ENCODE data around the gene SLC38A1.
"Not testable (repeated sequence)": the region's sequence is repeated elsewhere in the genome, so short reads cannot be mapped to it uniquely, and the experiment has no call there.

SLC38A1 gene

GRCh38 chr12:46197883-46198282 is 71.0 kb downstream of the SLC38A1 start:
- H3K4me1 ChIP-seq (ENCODE audit: control insufficient read depth, insufficient read depth, low read length) = no peaks in the 10 kb centered on the region
- H3K9ac ChIP-seq (ENCODE audit: low read depth, low read length) = no peak overlapping the region
- H3K36me3 ChIP-seq (ENCODE audit: insufficient read depth, low read length) = peaks cover 79% of the 10 kb centered on the region
- no peak overlapping the region for H3K4me3 ChIP-seq (ENCODE audit: low read length)
- no peaks in the 10 kb centered on the region for H3K9me3 ChIP-seq (replicated peaks; ENCODE audit: low read length)
- H3K4me2 ChIP-seq (ENCODE audit: low read length) = no peak overlapping the region
- no peaks in the 10 kb centered on the region for H3K27me3 ChIP-seq (ENCODE audit: control insufficient read depth, insufficient read depth, low read length)

DNA sequence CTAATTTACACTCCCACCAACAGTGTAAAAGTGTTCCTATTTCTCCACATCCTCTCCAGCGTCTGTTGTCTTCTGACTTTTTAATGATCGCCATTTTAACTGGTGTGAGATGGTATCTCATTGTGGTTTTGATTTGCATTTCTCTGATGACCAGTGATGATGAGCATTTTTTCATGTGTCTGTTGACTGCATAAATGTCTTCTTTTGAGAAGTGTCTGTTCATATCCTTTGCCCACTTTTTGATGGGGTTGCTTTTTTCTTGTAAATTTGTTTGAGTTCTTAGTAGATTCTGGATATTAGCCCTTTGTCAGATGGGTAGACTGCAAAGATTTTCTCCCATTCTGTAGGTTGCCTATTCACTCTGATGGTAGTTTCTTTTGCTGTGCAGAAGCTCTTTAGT is 78.3 kb downstream of the SLC38A1 start:
- H3K9me3 ChIP-seq (replicated peaks; ENCODE audit: low read length); H3K9ac ChIP-seq (ENCODE audit: low read depth, low read length); H3K4me3 ChIP-seq (ENCODE audit: low read length); H3K4me2 ChIP-seq (ENCODE audit: low read length); H3K27me3 ChIP-seq (ENCODE audit: control insufficient read depth, insufficient read depth, low read length); H3K4me1 ChIP-seq (ENCODE audit: control insufficient read depth, insufficient read depth, low read length): not testable (repeated sequence)
- peaks cover 30% of the 10 kb centered on the region for H3K36me3 ChIP-seq (ENCODE audit: insufficient read depth, low read length)

GRCh38 chr12:46188170-46188569 is 80.7 kb downstream of the SLC38A1 start:
- H3K4me3 ChIP-seq (ENCODE audit: low read length) = no peak overlapping the region
- no peaks in the 10 kb centered on the region for H3K9me3 ChIP-seq (replicated peaks; ENCODE audit: low read length)
- H3K27me3 ChIP-seq (ENCODE audit: control insufficient read depth, insufficient read depth, low read length) = no peaks in the 10 kb centered on the region
- no peak overlapping the region for H3K9ac ChIP-seq (ENCODE audit: low read depth, low read length)
- H3K4me1 ChIP-seq (ENCODE audit: control insufficient read depth, insufficient read depth, low read length) = peaks cover 10% of the 10 kb centered on the region
- H3K4me2 ChIP-seq (ENCODE audit: low read length) = no peak overlapping the region
- peaks cover 10% of the 10 kb centered on the region for H3K36me3 ChIP-seq (ENCODE audit: insufficient read depth, low read length)

DNA sequence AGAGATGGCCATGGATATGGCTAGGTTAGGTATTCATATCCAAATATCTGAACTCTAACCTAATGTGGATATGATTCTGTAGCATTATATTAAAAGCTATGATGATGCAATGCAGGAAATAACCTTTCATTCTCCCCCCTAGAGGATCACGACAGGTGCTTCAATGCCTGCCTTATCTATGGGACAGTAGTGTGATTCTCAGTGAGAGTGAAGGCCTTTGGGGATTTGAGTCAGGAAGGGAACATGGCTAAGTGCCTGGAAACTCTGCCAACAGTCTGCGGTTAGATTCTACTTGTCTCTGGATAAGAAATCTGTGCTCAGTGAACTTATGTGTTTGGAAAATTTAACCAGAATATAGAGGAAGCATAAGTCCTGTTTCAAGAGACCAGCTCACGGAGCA is 81.8 kb downstream of the SLC38A1 start:
- Histone ChIP-seq H3K9ac (ENCODE audit: low read depth, low read length) (no peak overlapping the region), H3K4me2 (ENCODE audit: low read length) (no peak overlapping the region), H3K27me3 (ENCODE audit: control insufficient read depth, insufficient read depth, low read length) (no peaks in the 10 kb centered on the region), H3K4me1 (ENCODE audit: control insufficient read depth, insufficient read depth, low read length) (peaks cover 10% of the 10 kb centered on the region), H3K4me3 (ENCODE audit: low read length) (no peak overlapping the region), H3K9me3 (replicated peaks; ENCODE audit: low read length) (no peaks in the 10 kb centered on the region), H3K36me3 (ENCODE audit: insufficient read depth, low read length) (peaks cover 10% of the 10 kb centered on the region)

DNA sequence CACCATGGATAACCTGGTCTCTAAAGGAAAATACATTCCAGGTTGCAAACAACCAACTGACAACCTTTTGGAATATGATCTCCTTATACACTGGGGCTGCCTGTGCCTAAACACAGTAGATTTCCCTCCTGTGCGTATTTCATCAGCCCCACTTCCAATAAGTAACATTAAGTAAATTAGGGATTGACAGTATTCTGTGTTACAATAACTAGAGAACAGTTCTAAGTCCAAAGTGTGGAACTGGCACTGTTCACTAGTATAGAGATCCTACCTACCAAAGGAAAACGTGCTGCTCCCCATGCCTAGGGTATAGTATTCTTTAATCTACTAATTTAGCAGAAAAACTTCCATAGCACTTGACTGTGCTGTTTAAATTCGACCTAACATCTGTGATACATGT is 82.8 kb downstream of the SLC38A1 start:
- Histone ChIP-seq H3K4me3 (ENCODE audit: low read length) (no peak overlapping the region), H3K4me2 (ENCODE audit: low read length) (no peak overlapping the region), H3K9ac (ENCODE audit: low read depth, low read length) (no peak overlapping the region), H3K4me1 (ENCODE audit: control insufficient read depth, insufficient read depth, low read length) (peaks cover 10% of the 10 kb centered on the region), H3K27me3 (ENCODE audit: control insufficient read depth, insufficient read depth, low read length) (no peaks in the 10 kb centered on the region), H3K36me3 (ENCODE audit: insufficient read depth, low read length) (peaks cover 10% of the 10 kb centered on the region), H3K9me3 (replicated peaks; ENCODE audit: low read length) (no peaks in the 10 kb centered on the region)

GRCh38 chr12:46185686-46186085 is 83.2 kb downstream of the SLC38A1 start:
- no peak overlapping the region for H3K4me2 ChIP-seq (ENCODE audit: low read length)
- peaks cover 10% of the 10 kb centered on the region for H3K36me3 ChIP-seq (ENCODE audit: insufficient read depth, low read length)
- no peaks in the 10 kb centered on the region for H3K27me3 ChIP-seq (ENCODE audit: control insufficient read depth, insufficient read depth, low read length)
- no peaks in the 10 kb centered on the region for H3K9me3 ChIP-seq (replicated peaks; ENCODE audit: low read length)
- H3K4me1 ChIP-seq (ENCODE audit: control insufficient read depth, insufficient read depth, low read length) = peaks cover 10% of the 10 kb centered on the region
- H3K9ac ChIP-seq (ENCODE audit: low read depth, low read length) = no peak overlapping the region
- H3K4me3 ChIP-seq (ENCODE audit: low read length) = no peak overlapping the region

- Histone ChIP-seq H3K36me3 (ENCODE audit: insufficient read depth, low read length) (peaks cover 10% of the 10 kb centered on the region), H3K9me3 (replicated peaks; ENCODE audit: low read length) (no peaks in the 10 kb centered on the region), H3K27me3 (ENCODE audit: control insufficient read depth, insufficient read depth, low read length) (no peaks in the 10 kb centered on the region), H3K4me1 (ENCODE audit: control insufficient read depth, insufficient read depth, low read length) (peaks cover 10% of the 10 kb centered on the region), H3K9ac (ENCODE audit: low read depth, low read length) (no peak overlapping the region), H3K4me3 (ENCODE audit: low read length) (no peak overlapping the region), H3K4me2 (ENCODE audit: low read length) (no peak overlapping the region)
These were observed 83.8 kb downstream of the SLC38A1 start for GRCh38 chr12:46184798-46185595.

DNA sequence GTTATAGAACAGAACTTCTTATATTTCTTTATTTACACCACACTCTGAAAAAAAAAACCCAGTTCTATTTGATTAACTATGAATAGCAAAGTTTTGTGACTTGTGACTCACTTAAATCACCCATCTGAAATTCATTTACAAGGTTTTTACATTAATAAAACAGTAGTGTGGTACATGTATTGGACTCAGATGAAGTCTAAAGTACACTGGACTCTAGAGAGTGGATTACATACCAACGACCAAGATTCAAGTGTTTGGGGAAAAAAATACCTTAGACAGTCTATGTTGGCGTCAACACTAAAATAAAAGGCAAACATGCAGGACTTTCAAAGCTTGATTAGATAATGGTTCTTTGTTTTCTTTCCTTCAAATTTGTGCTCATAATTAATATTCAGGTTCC is 85.7 kb downstream of the SLC38A1 start:
- H3K4me3 ChIP-seq (ENCODE audit: low read length) = no peak overlapping the region
- no peak overlapping the region for H3K4me2 ChIP-seq (ENCODE audit: low read length)
- no peak overlapping the region for H3K9ac ChIP-seq (ENCODE audit: low read depth, low read length)
- no peaks in the 10 kb centered on the region for H3K27me3 ChIP-seq (ENCODE audit: control insufficient read depth, insufficient read depth, low read length)
- H3K4me1 ChIP-seq (ENCODE audit: control insufficient read depth, insufficient read depth, low read length) = peaks cover 10% of the 10 kb centered on the region
- H3K9me3 ChIP-seq (replicated peaks; ENCODE audit: low read length) = no peaks in the 10 kb centered on the region
- H3K36me3 ChIP-seq (ENCODE audit: insufficient read depth, low read length) = no peaks in the 10 kb centered on the region

DNA sequence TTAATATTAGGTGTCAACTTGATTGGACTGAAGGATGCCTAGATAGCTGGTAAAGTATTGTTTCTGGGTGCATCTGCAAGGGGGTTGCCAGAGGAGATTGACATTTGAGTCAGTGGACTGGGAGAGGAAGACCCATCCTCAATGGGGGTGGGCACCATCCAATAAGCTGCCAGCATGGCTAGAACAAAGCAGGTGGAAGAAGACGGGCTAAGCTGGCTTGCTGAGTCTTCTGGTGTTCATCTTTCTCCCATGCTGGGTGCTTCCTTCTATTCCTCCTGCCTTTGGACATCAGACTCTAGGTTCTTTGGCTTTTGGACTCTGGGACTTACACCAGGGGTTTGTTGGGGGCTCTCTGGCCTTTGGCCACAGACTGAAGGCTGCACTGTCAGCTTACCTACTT is 87.4 kb downstream of the SLC38A1 start:
- H3K9ac ChIP-seq (ENCODE audit: low read depth, low read length) = no peak overlapping the region
- no peak overlapping the region for H3K4me2 ChIP-seq (ENCODE audit: low read length)
- no peaks in the 10 kb centered on the region for H3K4me1 ChIP-seq (ENCODE audit: control insufficient read depth, insufficient read depth, low read length)
- H3K27me3 ChIP-seq (ENCODE audit: control insufficient read depth, insufficient read depth, low read length) = no peaks in the 10 kb centered on the region
- H3K4me3 ChIP-seq (ENCODE audit: low read length) = no peak overlapping the region
- H3K9me3 ChIP-seq (replicated peaks; ENCODE audit: low read length) = no peaks in the 10 kb centered on the region
- H3K36me3 ChIP-seq (ENCODE audit: insufficient read depth, low read length) = no peaks in the 10 kb centered on the region

GRCh38 chr12:46179693-46180452 is 89.0 kb downstream of the SLC38A1 start:
- Histone ChIP-seq H3K9me3 (replicated peaks; ENCODE audit: low read length) (no peaks in the 10 kb centered on the region), H3K4me3 (ENCODE audit: low read length) (no peak overlapping the region), H3K9ac (ENCODE audit: low read depth, low read length) (no peak overlapping the region), H3K27me3 (ENCODE audit: control insufficient read depth, insufficient read depth, low read length) (no peaks in the 10 kb centered on the region), H3K36me3 (ENCODE audit: insufficient read depth, low read length) (no peaks in the 10 kb centered on the region), H3K4me2 (ENCODE audit: low read length) (no peak overlapping the region), H3K4me1 (ENCODE audit: control insufficient read depth, insufficient read depth, low read length) (no peaks in the 10 kb centered on the region)

GRCh38 chr12:46177837-46178608 is 90.8 kb downstream of the SLC38A1 start:
- no peaks in the 10 kb centered on the region for H3K36me3 ChIP-seq (ENCODE audit: insufficient read depth, low read length)
- H3K4me2 ChIP-seq (ENCODE audit: low read length) = no peak overlapping the region
- no peaks in the 10 kb centered on the region for H3K9me3 ChIP-seq (replicated peaks; ENCODE audit: low read length)
- no peak overlapping the region for H3K4me3 ChIP-seq (ENCODE audit: low read length)
- no peaks in the 10 kb centered on the region for H3K4me1 ChIP-seq (ENCODE audit: control insufficient read depth, insufficient read depth, low read length)
- no peaks in the 10 kb centered on the region for H3K27me3 ChIP-seq (ENCODE audit: control insufficient read depth, insufficient read depth, low read length)
- no peak overlapping the region for H3K9ac ChIP-seq (ENCODE audit: low read depth, low read length)
